Epidermal melanocyte (primary cell): ENCODE results near the gene MARS1.
"Not testable (repeated sequence)": the region's sequence is repeated elsewhere in the genome, so short reads cannot be mapped to it uniquely, and the experiment has no call there.

ENCODE experiments used
- DNase-seq: peaks from one replicate; pipeline ENCODE4 v3.0.0; 2011; ENCODE audit warnings: low spot score; ENCODE audit not compliant: insufficient read length

Gene MARS1

DNA sequence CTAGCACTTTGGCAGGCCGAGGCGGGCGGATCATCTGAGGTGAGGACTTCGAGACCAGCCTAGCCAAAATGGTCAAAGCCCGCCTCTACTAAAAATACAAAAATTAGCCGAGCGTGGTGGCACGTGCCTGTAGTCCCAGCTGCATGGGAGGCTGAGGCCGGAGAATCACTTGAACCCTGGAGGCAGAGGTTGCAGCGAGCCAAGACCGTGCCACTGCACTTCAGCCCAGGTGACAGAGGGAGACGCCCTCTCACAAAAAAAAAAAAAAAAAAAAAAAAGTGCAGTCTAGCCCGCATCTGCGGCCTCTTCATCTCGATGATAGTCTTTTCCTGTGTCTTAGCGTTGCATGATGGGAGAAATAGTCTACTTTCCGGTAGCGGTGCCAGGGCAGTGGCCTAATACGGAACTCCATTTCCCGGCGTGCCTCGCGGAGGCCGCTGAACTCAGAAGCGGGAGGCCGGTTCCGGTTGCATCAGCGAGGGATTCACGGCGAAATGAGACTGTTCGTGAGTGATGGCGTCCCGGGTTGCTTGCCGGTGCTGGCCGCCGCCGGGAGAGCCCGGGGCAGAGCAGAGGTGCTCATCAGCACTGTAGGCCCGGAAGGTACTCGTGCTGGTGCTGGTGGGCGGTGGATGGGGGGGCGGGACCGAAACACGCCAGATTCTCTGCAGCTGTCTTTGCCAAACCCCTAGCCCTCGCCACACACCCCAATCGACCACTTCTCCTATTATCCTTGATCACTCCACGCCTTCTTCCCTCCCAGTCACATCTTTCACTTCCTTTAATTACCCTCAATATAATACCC lies at the start of gene MARS1:
TSS of gene MARS1 (plus strand) at position 472 of the 805 bp plus-strand sequence. CDS start at position 495, 23 bp downstream.
- DNase-seq, result peak; percentile 91

DNA sequence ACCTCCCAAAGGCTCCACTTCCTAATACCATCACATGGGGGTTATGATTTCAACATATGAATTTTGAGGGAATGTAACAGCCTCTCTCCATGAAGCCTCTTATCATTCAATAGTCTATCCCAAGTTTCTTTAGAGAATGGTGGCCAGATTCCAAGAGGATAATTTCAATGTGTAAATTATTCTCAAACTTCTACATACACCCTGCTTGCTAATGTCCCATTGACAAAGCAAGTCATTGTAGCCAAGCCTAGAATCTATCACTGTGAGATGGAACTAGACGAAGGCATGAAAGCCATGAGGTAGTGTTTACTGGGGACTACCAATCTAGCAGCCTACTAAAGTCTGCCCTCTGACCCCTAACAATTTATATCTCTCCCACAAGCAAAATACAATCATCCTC lies 49.5 kb upstream of the MARS1 start:
- DNase-seq, result no peak

DNA sequence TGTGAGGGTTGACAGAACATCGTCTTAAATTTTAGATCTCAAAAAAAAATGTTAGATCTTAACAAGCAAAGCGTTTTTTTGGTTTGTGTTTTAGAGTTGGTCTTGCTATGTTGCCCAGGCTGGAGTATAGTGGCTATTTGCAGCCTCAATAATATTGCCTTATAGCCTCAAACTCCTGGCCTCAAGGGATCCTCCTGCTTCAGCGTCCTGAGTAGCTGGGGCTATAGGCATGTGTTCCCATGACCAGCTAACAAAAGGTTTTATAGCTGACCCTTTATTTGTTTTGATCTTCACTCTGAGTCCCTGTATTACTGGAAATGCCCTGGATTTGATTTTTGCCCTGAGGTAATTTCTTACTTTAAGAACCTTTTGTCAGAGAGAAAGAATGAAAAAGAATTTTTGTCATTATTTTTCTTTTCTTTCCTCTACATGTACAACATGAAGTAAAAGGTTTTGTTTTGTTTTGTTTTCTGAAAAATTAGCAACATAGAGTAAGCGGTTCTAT lies 48.1 kb upstream of the MARS1 start:
- no peak for DNase-seq

DNA sequence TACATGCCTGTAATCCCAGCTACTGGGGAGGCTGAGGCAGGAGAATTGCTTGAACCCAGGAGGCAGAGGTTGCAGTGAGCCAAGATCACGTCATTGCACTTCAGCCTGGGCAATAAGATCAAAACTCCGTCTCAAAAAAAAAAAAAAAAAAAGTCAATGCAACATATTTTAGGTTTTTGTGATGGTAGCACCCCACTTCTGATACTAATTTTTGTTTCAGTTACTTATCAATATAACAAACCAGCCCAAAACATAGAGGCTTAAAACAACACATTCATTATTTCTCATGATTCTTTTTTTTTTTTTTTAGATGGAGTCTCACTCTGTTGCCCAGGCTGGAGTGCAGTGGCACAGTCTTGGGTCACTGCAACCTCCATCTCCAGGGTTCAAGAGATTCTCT lies 46.5 kb upstream of the MARS1 start:
- DNase-seq, result not testable (repeated sequence)

DNA sequence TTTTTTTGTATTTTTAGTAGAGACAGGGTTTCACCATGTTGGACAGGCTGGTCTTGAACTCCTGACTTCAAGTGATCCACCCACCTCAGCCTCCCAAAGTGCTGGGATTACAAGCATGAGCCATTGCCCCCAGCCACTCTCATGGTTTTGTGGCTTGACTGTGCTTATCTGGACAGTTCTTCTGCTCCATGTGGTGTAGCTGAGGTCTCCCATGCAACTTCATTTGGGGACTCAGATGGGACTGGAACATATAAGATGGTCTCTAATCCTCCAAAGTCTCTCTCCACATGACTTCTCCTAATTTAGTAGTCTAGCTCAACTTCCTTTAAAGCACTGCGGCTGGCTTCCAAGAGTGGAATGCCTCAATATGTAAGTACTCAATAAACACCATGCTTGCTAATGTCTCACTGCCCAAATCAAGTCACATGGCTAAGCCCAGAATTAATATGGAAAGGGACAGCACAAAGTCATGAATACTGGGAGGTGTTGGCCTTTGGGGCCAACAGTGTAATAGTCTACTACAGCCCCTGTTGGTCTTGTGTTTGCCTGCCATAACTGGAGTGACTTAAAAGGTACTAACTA lies 45.9 kb upstream of the MARS1 start:
- no peak for DNase-seq

DNA sequence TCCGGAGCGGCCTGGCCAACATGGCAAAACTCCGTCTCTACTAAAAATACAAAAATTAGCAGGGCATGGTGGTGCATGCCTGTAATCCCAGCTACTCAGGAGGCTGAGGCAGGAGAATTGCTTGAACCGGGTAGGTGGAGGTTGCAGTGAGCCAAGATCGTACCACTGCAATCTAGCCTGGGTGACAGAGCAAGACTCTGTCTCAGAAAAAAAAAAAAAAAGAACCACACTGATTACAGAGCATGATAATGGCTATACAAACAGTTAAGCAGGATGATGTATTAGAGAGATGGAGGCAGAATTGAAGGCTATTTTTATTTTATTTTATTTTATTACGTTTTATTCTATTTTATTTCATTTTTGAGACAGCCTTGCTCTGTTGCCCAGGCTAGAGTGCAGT lies 43.5 kb upstream of the MARS1 start:
- not testable (repeated sequence) for DNase-seq

DNA sequence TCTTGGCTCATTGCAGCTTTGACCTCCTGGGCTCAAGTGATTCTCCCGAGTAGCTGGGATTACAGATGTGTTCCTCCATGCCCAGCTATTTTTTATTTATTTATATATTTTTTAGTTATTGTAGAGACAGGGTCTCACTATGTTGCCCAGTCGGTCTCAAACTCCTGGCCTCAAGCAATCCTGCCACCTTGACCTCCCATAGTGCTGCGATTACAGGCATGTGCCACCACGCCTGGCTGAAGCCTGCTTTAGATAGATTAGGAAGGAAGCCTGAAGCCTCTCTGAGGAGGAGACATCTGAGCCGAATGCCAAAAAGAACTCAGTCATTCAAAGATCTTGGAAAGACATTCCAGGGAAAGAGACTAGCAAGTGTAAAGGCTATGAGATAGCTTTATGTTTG lies 43.1 kb upstream of the MARS1 start:
- DNase-seq, result no peak

DNA sequence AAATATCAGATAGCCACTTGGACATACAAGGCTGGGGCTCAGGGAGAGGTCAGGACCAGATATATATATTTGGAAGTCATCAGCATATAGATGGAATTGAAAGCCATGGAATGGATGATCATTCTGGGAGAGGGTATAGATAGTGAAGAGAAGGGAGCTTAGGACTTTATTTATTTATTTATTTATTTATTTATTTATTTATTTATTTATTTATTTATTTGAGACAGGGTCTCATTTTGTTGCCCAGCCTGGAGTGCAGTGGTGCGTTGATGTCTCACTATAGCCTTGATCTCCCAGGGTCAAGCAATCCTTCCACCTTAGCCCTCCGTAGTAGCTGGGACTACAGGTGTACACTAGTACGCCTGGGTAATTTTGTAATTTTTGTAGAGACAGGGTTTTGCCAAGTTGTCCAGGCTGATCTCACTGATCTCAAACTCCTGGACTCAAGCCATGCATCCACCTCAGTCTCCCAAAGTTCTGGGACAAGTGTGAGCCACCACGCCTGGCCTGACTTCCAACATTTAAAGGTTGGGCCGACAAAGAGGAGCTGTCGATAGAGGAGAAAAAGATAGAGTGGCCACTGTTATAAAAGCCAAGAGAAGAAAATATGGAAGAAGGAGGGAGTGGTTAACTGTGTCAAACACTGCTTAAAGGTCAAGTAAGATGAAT lies 41.4 kb upstream of the MARS1 start:
- DNase-seq, result no peak

DNA sequence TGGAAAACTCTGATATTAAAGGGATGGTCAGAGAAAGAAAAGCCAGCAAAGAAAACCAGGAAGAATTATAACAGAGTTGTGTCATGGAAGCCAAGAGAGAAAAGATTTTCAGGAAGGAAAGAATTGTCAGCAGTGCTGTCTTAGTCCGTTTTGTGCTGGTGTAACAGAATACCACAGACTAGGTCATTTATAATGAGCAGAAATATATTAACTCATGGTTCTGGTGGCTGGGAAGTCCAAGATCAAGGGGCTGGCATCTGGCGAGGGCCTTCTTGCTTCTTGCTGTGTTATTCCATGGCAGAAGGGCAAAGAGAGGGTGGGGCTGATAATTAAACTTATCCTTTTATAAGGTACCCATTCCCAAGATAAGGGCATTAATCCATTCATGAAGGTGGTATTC lies 39.2 kb upstream of the MARS1 start:
- DNase-seq, result no peak

DNA sequence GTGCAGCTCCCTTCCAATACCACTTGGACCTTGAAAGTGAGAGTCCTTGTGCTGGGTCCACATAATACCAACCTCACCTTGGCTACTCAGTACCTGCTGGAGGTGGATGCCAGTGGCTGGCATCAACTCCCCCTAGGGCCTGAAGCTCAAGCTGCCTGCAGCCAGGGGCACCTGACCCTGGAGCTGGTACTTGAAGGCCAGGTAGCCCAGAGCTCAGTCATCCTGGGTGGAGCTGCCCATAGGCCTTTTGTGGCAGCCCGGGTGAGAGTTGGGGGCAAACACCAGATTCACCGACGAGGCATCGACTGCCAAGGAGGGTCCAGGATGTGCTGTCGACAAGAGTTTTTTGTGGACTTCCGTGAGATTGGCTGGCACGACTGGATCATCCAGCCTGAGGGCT lies 38.5 kb upstream of the MARS1 start:
- no peak for DNase-seq

DNA sequence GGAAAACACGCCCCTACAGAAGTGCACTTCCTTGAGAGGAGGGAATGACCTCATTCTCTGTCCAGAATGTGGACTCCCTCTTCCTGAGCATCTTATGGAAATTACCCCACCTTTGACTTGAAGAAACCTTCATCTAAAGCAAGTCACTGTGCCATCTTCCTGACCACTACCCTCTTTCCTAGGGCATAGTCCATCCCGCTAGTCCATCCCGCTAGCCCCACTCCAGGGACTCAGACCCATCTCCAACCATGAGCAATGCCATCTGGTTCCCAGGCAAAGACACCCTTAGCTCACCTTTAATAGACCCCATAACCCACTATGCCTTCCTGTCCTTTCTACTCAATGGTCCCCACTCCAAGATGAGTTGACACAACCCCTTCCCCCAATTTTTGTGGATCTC lies 37.8 kb upstream of the MARS1 start:
- no peak for DNase-seq

DNA sequence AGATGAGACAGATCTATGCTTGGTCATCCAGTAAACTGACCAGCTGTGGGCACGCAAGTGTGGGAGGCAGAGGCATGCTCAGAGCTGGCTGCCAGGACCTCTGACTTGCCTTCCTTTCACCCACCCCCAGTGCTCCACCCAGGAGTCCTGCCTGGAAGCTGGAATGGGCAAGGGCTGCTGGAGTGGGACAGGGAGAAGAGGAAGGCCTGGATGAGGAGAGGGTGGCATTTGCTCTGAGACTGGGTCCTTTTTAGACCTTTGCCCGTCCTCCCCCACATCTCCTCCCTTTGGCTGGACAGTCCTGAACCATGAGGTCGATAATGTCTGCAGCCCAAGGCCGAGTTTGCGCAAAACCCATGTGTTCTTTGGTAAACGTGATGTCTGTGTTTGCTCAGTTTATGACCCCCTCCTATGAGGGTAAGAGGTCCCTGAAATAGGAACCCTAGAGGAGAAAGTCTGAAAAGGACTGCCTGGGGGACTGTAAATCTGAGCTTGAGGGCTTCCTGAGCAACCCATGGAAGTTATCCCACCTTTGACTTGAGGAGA lies 36.6 kb upstream of the MARS1 start:
- no peak for DNase-seq

DNA sequence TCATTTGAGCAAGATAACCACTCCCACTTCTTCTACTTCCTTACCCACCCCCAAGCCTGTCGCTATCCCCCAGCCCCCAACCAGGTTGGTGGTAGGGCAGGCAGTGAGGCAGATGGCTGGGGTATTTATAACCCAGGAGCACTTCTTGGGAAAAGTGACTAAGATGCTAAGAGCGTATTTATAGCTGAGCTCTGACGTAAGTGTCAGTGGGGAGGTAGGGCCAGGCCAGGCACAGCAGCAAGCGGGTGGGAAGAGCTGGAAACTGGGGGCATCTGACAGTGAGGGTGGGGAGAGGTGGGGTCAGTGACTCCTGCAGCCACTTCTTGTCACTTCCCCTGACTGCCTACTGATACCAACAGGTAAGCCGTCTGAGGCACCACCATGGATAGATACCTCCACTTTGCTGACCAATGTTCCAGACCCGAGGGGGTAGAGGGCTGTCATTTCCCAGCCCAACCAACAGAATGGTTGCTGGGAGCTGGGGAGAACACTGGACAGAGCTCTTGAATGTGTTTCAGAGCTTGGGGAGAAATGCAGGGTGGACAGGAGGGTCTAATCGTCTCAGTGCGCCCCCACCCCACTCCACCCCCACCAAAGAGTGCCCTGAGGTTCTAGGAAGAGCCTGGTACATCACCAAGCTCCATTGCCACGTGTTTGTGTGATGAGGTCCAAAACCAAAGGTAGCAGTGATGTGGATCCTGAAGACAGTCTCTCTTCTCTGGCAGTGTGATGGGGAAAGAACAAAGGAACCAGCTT lies 35.5 kb upstream of the MARS1 start:
- DNase-seq, result no peak

DNA sequence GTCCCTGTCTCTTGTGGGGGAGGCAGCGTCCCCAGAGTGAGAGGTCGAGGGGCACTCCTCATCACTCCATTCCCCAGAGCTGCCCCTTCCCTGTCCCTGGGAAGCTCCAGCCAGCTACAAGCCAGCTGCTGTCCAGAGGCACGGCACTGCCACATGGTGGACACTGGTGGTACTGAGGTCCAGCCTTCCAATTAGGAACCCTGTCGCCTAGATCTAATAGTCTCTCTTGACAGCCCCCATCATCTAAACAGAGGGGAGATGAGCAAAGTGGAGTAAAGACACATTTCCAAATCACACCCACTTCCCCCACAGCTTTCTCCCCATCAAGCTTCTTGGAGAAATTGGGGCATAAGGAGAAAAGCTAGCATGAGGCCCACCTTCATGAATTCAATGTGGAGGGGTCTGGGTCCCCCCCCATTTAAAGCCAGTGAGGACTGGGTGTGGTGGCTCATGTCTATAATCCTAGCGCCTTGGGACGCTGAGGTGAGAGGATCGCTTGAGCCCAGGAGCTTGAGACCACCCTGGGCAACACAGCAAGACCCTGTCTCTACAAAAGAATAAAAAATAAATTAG lies 34.8 kb upstream of the MARS1 start:
- no peak for DNase-seq

DNA sequence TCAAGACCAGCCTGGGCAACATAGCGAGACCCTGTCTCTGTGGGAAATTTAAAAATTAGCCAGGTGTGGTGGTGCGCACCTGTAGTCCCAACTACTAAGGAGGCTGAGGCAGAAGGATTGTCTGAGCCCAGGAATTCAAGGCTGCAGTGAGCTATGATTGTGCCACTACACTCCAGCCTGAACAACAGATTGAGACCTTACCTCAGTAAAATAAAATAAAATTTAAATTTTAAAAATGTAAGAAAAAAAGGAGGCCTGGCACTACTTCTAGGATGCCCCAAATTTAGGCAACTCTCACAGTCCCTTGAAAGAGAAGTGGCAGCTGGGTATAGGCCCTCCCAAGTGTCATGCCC lies 33.7 kb upstream of the MARS1 start:
- no peak for DNase-seq

DNA sequence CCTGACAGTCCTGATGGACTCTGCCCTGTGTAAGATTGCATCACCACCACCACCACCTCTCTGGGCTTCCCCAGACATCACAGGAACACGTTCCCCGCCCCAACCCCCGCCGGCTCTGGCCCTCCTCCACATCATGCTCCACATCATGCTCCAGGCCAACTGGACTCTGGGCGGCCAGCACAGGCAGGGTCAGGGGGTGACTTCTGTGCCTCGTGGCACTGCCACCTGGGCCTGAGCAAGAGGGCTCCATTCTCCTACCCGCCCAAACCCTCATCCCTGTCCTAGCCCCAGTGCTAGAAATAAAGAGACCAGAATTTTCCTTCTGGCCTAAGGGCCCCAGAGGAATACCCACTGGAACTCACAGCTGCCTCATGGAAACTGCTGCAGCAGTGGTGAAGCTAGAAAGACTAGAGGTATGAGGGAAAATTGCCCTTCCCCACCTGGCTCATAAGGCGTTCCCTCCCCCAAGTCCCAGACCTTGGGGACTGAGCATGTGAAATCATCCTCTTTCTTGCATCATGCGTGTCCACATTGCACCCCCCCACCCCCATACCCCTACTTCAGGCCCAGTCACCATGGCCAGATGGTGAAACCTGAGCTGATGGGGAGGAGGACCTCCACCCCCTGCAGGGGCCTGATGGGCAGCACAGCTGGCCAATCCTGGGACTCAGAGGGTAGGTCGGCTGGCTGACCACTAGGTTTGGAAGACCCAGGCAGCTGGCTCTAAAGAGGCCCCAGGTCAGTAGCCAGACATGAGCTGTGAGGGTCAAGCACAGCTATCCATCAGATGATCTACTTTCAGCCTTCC lies 33.1 kb upstream of the MARS1 start, which contains the start of gene INHBE:
TSS of gene INHBE (plus strand) at position 742 of the 808 bp plus-strand sequence. CDS start 230 bp downstream, outside the sequence.
- no peak for DNase-seq

DNA sequence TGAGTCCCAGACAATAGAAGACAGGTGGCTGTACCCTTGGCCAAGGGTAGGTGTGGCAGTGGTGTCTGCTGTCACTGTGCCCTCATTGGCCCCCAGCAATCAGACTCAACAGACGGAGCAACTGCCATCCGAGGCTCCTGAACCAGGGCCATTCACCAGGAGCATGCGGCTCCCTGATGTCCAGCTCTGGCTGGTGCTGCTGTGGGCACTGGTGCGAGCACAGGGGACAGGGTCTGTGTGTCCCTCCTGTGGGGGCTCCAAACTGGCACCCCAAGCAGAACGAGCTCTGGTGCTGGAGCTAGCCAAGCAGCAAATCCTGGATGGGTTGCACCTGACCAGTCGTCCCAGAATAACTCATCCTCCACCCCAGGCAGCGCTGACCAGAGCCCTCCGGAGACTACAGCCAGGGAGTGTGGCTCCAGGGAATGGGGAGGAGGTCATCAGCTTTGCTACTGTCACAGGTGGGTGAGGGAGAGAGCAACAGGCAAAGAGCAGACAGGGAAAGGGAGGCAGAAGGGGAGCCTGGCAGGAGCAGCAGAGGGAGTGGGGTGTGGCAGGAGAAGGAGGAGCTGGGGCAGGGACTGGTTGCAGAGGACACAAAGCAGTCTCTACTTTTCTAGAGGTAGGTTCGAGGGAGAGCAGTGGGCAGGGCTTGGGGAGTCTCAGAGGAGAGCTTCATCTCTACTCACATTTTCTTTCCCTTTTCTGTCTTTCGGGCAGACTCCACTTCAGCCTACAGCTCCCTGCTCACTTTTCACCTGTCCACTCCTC lies 32.3 kb upstream of the MARS1 start:
- DNase-seq, result no peak

DNA sequence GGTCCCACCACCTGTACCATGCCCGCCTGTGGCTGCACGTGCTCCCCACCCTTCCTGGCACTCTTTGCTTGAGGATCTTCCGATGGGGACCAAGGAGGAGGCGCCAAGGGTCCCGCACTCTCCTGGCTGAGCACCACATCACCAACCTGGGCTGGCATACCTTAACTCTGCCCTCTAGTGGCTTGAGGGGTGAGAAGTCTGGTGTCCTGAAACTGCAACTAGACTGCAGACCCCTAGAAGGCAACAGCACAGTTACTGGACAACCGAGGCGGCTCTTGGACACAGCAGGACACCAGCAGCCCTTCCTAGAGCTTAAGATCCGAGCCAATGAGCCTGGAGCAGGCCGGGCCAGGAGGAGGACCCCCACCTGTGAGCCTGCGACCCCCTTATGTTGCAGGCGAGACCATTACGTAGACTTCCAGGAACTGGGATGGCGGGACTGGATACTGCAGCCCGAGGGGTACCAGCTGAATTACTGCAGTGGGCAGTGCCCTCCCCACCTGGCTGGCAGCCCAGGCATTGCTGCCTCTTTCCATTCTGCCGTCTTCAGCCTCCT lies 31.6 kb upstream of the MARS1 start:
- DNase-seq, result no peak
